Pancreas (tissue), 10 donors: ENCODE results near the gene SLC4A11. TPM values are rescaled to one million over a fixed set of nuclear protein-coding genes. Genes with fewer than 3 reads are reported as not detected.

Experiments
- ATAC-seq, 4 donors: fragments of 200-7000 bp; cut with Tn5 transposase; one replicate each; pipeline versions ENCODE4 v1.8.0 to v1.9.1; 2020; ENCODE audit warnings: mild to moderate bottlenecking in 4 of 4, moderate library complexity in 4 of 4
- DNase-seq, 6 donors: peaks; one replicate each; pipeline ENCODE4 v3.0.0-alpha.2; 2020
- FAIRE-seq: peaks from 2 replicates; lab custom pipeline; 2012; peaks lifted over from hg19 to GRCh38; lab: Jason Lieb, UNC
- H3K27ac ChIP-seq, 4 donors: fragments of 200-600 bp; sonication (generic); 1 replicate in 3 of 4; 2 replicates in 1 of 4; pipeline versions ENCODE4 v1.5.0 to v1.8.0; 2020
- H3K27me3 ChIP-seq, 4 donors: fragments of 200-600 bp; one replicate each; pipeline ENCODE4 v1.8.0; 2021
- H3K36me3 ChIP-seq, 3 donors: fragments of 200-600 bp; sonication (generic) in 1 of 3; one replicate each; pipeline versions ENCODE4 v1.5.0 to v1.8.0; 2020 to 2021
- H3K4me1 ChIP-seq, 3 donors: fragments of 200-600 bp; one replicate each; pipeline ENCODE4 v1.8.0; 2021
- H3K4me3 ChIP-seq, 4 donors: fragments of 200-600 bp; sonication (generic) in 2 of 4; one replicate each; pipeline versions ENCODE4 v1.5.0 to v1.8.0; 2020 to 2021
- H3K9me3 ChIP-seq, 4 donors: fragments of 200-600 bp; one replicate each; pipeline ENCODE4 v1.8.0; 2021
- CTCF ChIP-seq, 4 donors: fragments of 200-600 bp; sonication (generic) in 3 of 4; IDR thresholded peaks; one replicate each; pipeline versions ENCODE4 v1.5.0 to v1.8.0; 2021; ENCODE audit warnings: antibody characterized with exemption in 4 of 4
- WGBS, 2 donors: extraction: QIAGEN DNeasy Blood & Tissue Kit; methylation state at CpG; one replicate each; pipeline ENCODE4 v1.1.7; 2013; 5-methylcytosine and 5-hydroxymethylcytosine counted together
- intact Hi-C, 3 donors: fragments of 100-400 bp; cut with DNase I; formaldehyde crosslinking; loops; one replicate each; pipeline versions ENCODE4 v1.11.1 to v1.14.2; 2022
- polyA plus RNA-seq, 2 donors: library from polyadenylated mRNA; stranded (reverse); fragments of 200-250 nt; gene quantifications; one replicate each; pipeline ENCODE4 v1.2.3, GENCODE V29; 2013
- total RNA-seq, 6 donors: library from RNA; stranded (reverse); fragmentation: NEBNext Ultra II Directional in 4 of 6; extraction: Animal tissue kit (Norgen Biotek cat#: 25700) in 4 of 6; gene quantifications; one replicate each; pipeline versions ENCODE4 v1.2.1 to v1.2.4, GENCODE V29; 2021 to 2023
- donor health status: healthy with polysubstance abuse.
- donor health status: DM: no; HTN: no; CAD: no; lungs with moderate emphysema.
- donor health status: DM: no; HTN: no; CAD: no.
- donor health status: control.
- donor health status: control.
- donor health status: Bipolar disorder and iron deficiency.
- donor health status: DM: yes; HTN: yes; CAD: no.
- donor health status: DM: no; HTN: no; CAD: no.
- donor health status: DM: no; HTN: no; CAD: no.
- donor health status: DM: yes; HTN: yes; CAD: no.

SLC4A11 gene
- total and polyA plus RNA-seq, 8 donors, result 0.14 to 1.1 (median 0.58) TPM

DNA sequence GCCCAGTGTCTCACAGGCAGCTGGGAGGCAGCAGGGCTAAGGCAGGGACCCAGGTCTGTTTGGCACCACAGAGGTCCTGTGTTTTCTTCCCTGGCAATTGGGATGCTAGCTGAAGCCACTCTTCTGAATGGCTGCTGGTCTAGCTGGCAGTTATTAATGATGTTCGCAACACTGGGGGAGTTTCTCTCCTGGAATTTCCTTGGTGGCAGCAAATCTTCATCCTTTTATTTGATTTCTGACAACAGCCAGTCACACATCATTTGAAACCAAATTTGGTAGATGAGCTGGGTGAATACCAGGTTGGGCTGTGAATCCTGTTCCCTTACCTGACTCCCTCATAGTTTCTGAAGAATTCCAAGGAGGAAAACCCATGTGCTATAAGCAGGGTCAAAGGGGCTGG lies 40.8 kb upstream of the SLC4A11 start:
- no peak for ATAC-seq
- intact Hi-C loops, result no loop called here
- TF ChIP-seq CTCF (IDR thresholded peaks at IDR 0.05), result no peak
- FAIRE-seq, result no peak
- Histone ChIP-seq H3K27ac (no peak overlapping the region), H3K4me1 (no peaks in the 10 kb centered on the region), H3K27me3 (no peaks in the 10 kb centered on the region), H3K9me3 (no peaks in the 10 kb centered on the region), H3K36me3 (peaks cover 3 to 38% (median 3%) of the 10 kb centered on the region in 3 donors), H3K4me3 (no peak overlapping the region)
- WGBS, 2 donors, result 95 to 100% methylated on average over 1 of the region's 1 CpG
- DNase-seq, result no peak

- peaks cover 3 to 39% (median 3%) of the 10 kb centered on the region in 3 donors for H3K36me3 ChIP-seq
- FAIRE-seq, result no peak
- no peak for DNase-seq
Observed at GRCh38 chr20:3277686-3278465, 38.9 kb upstream of the SLC4A11 start.

GRCh38 chr20:3276680-3277015 lies 37.7 kb upstream of the SLC4A11 start:
- peak in 1 of 6 donors; percentile 18 for DNase-seq
- 29 to 47% methylated on average over 1 of the region's 1 CpG for WGBS, 2 donors
- ATAC-seq, result peak in 3 of 4 donors; percentile 29 to 63 (median 48)

More at GRCh38 chr20:3277686-3278465, 38.9 kb upstream of the SLC4A11 start:
- 94 to 97% methylated on average over 7 of the region's 7 CpGs for WGBS, 2 donors
- no peak for TF ChIP-seq CTCF (IDR thresholded peaks at IDR 0.05)
- no peaks in the 10 kb centered on the region for H3K4me1 ChIP-seq
- H3K9me3 ChIP-seq, result no peaks in the 10 kb centered on the region
- H3K27ac ChIP-seq, result no peak overlapping the region
- no peak for ATAC-seq
- H3K4me3 ChIP-seq, result no peak overlapping the region
- intact Hi-C loops, result no loop called here
- no peaks in the 10 kb centered on the region for H3K27me3 ChIP-seq

DNA sequence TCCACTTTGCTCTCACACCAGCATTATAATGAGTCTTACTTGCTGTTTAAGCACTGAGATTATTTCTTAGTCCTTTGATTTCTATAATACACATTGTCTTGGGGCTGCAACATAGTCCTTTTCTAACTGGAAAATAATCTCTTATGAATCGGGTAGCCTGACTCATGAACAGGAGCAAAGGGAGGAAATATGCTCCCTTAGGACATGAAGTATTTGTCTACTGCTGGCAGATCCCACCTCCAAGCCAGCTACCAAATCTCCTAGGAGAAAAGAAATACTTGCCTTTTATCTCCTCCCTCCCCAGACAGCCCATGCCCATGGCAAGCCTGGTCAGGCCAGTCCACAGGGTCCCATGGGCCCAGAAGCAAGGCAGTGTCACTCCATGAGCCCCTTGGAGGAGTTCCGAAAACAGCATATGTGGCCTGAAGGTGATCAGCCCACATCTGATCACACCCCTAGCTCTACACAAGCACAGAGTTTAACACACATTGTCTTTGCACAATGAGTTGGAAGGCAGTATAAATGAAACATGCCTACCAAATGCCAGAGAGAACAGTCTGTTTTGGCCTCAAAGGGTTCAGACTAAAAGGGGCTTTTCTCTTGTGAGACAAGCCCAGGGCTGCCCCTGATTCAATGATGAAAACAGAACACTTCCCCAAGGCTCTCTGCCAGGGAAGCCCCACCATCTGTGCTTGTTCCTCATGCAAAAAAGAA lies 37.1 kb upstream of the SLC4A11 start:
- peak in 1 of 4 donors; percentile 25 for ATAC-seq
- TF ChIP-seq CTCF (IDR thresholded peaks at IDR 0.05), result no peak
- H3K9me3 ChIP-seq, result no peaks in the 10 kb centered on the region
- no peak overlapping the region for H3K27ac ChIP-seq
- intact Hi-C loops, result no loop called here
- no peak for DNase-seq
- WGBS, 2 donors, result 88 to 91% methylated on average over 2 of the region's 2 CpGs
- peaks cover 3 to 39% (median 3%) of the 10 kb centered on the region in 3 donors for H3K36me3 ChIP-seq
- no peak overlapping the region for H3K4me3 ChIP-seq
- no peaks in the 10 kb centered on the region for H3K4me1 ChIP-seq
- no peaks in the 10 kb centered on the region for H3K27me3 ChIP-seq
- FAIRE-seq, result no peak

More at GRCh38 chr20:3276680-3277015, 37.7 kb upstream of the SLC4A11 start:
- intact Hi-C loops, result no loop called here
- no peak for TF ChIP-seq CTCF (IDR thresholded peaks at IDR 0.05)
- H3K27me3 ChIP-seq, result no peaks in the 10 kb centered on the region
- no peaks in the 10 kb centered on the region for H3K9me3 ChIP-seq
- no peak for FAIRE-seq
- H3K27ac ChIP-seq, result no peak overlapping the region
- H3K4me3 ChIP-seq, result no peak overlapping the region
- H3K36me3 ChIP-seq, result peaks cover 3 to 39% (median 3%) of the 10 kb centered on the region in 3 donors
- no peaks in the 10 kb centered on the region for H3K4me1 ChIP-seq
